DMS53 (cell line): ENCODE results near the gene CALR3.
A peak's percentile ranks its signal among the peaks of the same experiment; 100 is the strongest.
"Not testable (repeated sequence)": the region's sequence is repeated elsewhere in the genome, so short reads cannot be mapped to it uniquely, and the experiment has no call there.

Experiments used
- DNase-seq: peaks from one replicate; lab custom pipeline; 2025; lab: John Stamatoyannopoulos, UW

Gene CALR3

GRCh38 chr19:16495982-16496612, at the start of gene CALR3, which contains the start of gene C19orf44:
TSS of gene CALR3 (minus strand) at chr19:16496167. CDS start at chr19:16496129, 38 bp downstream.
TSS of gene C19orf44 (plus strand) at chr19:16496394. CDS start at chr19:16500793, 4,399 bp downstream.
- DNase-seq: peak; percentile 99

GRCh38 chr19:16544473-16545231, 48.7 kb upstream of the CALR3 start:
- no peak for DNase-seq

GRCh38 chr19:16543734-16544133, 47.8 kb upstream of the CALR3 start:
- DNase-seq: not testable (repeated sequence)

GRCh38 chr19:16542910-16543472, 47.0 kb upstream of the CALR3 start:
- peak; percentile 23 for DNase-seq

- peak; percentile 96 for DNase-seq
Observed at GRCh38 chr19:16542045-16542909, 46.3 kb upstream of the CALR3 start, which contains the start of gene CHERP. TSS of gene CHERP (minus strand) at chr19:16542437. CDS start at chr19:16542378, 59 bp downstream.

GRCh38 chr19:16541526-16542044, 45.6 kb upstream of the CALR3 start:
- DNase-seq: peak; percentile 59

- no peak for DNase-seq
Observed at GRCh38 chr19:16540948-16541347, 45.0 kb upstream of the CALR3 start.

GRCh38 chr19:16537111-16537510, 41.1 kb upstream of the CALR3 start:
- DNase-seq: no peak

- no peak for DNase-seq
Observed at GRCh38 chr19:16536130-16536529, 40.2 kb upstream of the CALR3 start.

GRCh38 chr19:16535381-16535780, 39.4 kb upstream of the CALR3 start:
- no peak for DNase-seq

- no peak for DNase-seq
Observed at GRCh38 chr19:16532440-16533234, 36.7 kb upstream of the CALR3 start.

GRCh38 chr19:16531380-16531669, 35.4 kb upstream of the CALR3 start:
- DNase-seq: no peak

GRCh38 chr19:16530540-16531379, 34.8 kb upstream of the CALR3 start:
- no peak for DNase-seq

GRCh38 chr19:16529466-16530144, 33.6 kb upstream of the CALR3 start:
- no peak for DNase-seq

GRCh38 chr19:16527971-16528521, 32.1 kb upstream of the CALR3 start:
- DNase-seq: peak; percentile 26

- no peak for DNase-seq
Observed at GRCh38 chr19:16527334-16527935, 31.5 kb upstream of the CALR3 start.

GRCh38 chr19:16525751-16526481, 29.9 kb upstream of the CALR3 start:
- DNase-seq: no peak
